Effector memory CD4-positive, alpha-beta T cell (primary cell): ENCODE data around the gene RNF25.

Experiments
- DNase-seq, 3 donors: peaks; one replicate each; pipeline ENCODE4 v3.0.0-alpha.2; 2020
- H3K27ac ChIP-seq: 2 replicates; pipeline ENCODE4 v1.7.0; 2013; ENCODE audit warnings: mild to moderate bottlenecking, low read length, moderate library complexity; ENCODE audit not compliant: insufficient read depth, poor library complexity, severe bottlenecking
- H3K27me3 ChIP-seq: replicated peaks from 2 replicates; pipeline ENCODE4 v1.7.0; 2013; ENCODE audit warnings: mild to moderate bottlenecking, low read length; ENCODE audit not compliant: insufficient read depth, control insufficient read depth, poor library complexity, severe bottlenecking
- H3K36me3 ChIP-seq: 2 replicates; pipeline ENCODE4 v1.7.0; 2013; ENCODE audit warnings: mild to moderate bottlenecking, low read length, moderate library complexity; ENCODE audit not compliant: control insufficient read depth, insufficient read depth
- H3K4me1 ChIP-seq: 2 replicates; pipeline ENCODE4 v1.7.0; 2013; ENCODE audit warnings: low read length, mild to moderate bottlenecking; ENCODE audit not compliant: control insufficient read depth, insufficient read depth, poor library complexity, severe bottlenecking
- H3K4me3 ChIP-seq: 2 replicates; pipeline ENCODE4 v1.7.0; 2013; ENCODE audit warnings: low read length, low read depth, mild to moderate bottlenecking; ENCODE audit not compliant: insufficient read depth, poor library complexity, severe bottlenecking
- H3K9me3 ChIP-seq: 2 replicates; pipeline ENCODE4 v1.7.0; 2013; ENCODE audit warnings: mild to moderate bottlenecking, low read length, moderate library complexity; ENCODE audit not compliant: control insufficient read depth
- total RNA-seq, 3 donors: gene quantifications; one replicate each; lab custom pipeline; 2026; lab: John Stamatoyannopoulos, UW

RNF25 gene
- total RNA-seq: 9.3 to 10.5 (median 9.4) reads per million in 3 donors

GRCh38 chr2:218671654-218672566, at the start of gene RNF25, which contains the start of gene STK36:
Gene RNF25, minus strand, starts transcription at chr2:218672002. Its CDS starts 32 bp downstream, at chr2:218671970.
Gene STK36, plus strand, starts transcription at chr2:218672086. Its CDS starts 744 bp downstream, at chr2:218672830.
- H3K36me3 ChIP-seq: peaks cover 20% of the 10 kb centered on the region
- peaks cover 7% of the 10 kb centered on the region for H3K4me1 ChIP-seq
- no peaks in the 10 kb centered on the region for H3K9me3 ChIP-seq
- no peaks in the 10 kb centered on the region for H3K27me3 ChIP-seq
- H3K4me3 ChIP-seq: peak within 1 kb of the TSS; percentile 89
- peak; percentile 68 to 73 (median 70) for DNase-seq
- peak within 1 kb of the TSS; percentile 77 for H3K27ac ChIP-seq

DNA sequence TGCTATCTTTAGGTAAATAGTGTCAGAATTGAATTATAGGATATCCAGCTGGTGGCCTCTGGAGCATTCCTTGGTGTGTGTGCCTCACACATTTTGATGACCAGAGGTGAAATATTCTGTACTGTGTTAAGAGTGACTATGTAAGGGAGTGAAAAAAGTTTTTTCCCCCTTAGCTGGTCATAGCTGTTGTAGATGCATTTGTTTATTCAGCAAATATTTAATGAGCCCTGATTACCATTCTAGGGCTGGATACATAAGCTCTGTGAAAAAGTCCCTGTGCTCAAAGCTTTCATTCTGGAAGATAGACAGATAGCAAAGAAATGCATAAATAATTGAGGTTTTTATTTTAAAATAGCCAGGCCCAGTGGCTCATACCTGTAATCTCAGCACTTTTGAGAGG, 49.7 kb upstream of the RNF25 start:
- no peaks in the 10 kb centered on the region for H3K9me3 ChIP-seq
- H3K27ac ChIP-seq: no peak overlapping the region
- no peak for DNase-seq
- H3K36me3 ChIP-seq: no peaks in the 10 kb centered on the region
- H3K4me1 ChIP-seq: no peaks in the 10 kb centered on the region
- H3K27me3 ChIP-seq: no peaks in the 10 kb centered on the region
- no peak overlapping the region for H3K4me3 ChIP-seq

- H3K27me3 ChIP-seq: no peaks in the 10 kb centered on the region
- no peaks in the 10 kb centered on the region for H3K36me3 ChIP-seq
- no peak overlapping the region for H3K27ac ChIP-seq
- H3K9me3 ChIP-seq: no peaks in the 10 kb centered on the region
- H3K4me3 ChIP-seq: no peak overlapping the region
- H3K4me1 ChIP-seq: no peaks in the 10 kb centered on the region
- no peak for DNase-seq
Observed at GRCh38 chr2:218720048-218721041, 48.5 kb upstream of the RNF25 start.

GRCh38 chr2:218719457-218719856, 47.7 kb upstream of the RNF25 start:
- Histone ChIP-seq H3K27me3 (no peaks in the 10 kb centered on the region), H3K4me1 (no peaks in the 10 kb centered on the region), H3K27ac (no peak overlapping the region), H3K36me3 (no peaks in the 10 kb centered on the region), H3K9me3 (no peaks in the 10 kb centered on the region), H3K4me3 (no peak overlapping the region)
- DNase-seq: no peak

DNA sequence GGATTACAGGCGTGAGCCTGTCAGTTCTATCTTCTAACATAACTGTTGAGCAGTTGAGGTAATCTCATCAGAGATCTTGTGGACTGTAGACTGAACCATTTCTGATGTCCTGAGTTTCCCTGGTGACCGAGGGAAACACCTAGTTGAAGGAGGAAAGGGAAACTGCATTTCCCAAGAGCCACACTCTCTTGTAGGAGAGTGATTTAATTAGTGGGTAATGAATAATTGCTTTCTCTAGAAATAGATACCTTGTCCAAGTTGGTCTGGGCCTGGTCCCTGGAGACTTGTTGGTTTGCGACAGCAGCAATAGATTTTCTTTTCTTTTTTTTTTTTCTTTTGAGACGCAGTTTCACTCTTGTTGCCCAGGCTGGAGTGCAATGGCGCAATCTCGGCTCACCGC, 46.3 kb upstream of the RNF25 start:
- no peaks in the 10 kb centered on the region for H3K27me3 ChIP-seq
- no peak overlapping the region for H3K4me3 ChIP-seq
- H3K4me1 ChIP-seq: no peaks in the 10 kb centered on the region
- DNase-seq: no peak
- H3K27ac ChIP-seq: no peak overlapping the region
- no peaks in the 10 kb centered on the region for H3K36me3 ChIP-seq
- no peaks in the 10 kb centered on the region for H3K9me3 ChIP-seq

DNA sequence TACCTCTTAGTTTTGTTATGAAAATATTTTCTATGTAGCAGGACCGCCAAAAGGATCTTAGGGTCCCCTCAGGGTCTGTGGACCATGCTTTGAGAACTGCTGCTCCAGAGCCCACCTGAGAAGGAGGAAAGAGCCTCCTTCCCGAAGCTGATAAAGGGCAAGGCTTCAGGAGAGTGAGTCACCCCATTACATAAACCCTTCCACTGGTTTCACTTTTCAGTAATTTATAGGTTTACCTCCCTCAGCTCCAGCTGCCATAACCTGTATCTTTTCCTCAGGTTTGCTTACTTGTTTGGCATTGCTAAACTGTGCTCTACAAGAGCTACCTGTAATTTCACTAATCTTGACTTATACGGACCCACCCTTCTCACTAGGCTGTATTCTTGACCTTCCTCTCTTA, 45.5 kb upstream of the RNF25 start:
- H3K27me3 ChIP-seq: no peaks in the 10 kb centered on the region
- H3K4me1 ChIP-seq: no peaks in the 10 kb centered on the region
- no peaks in the 10 kb centered on the region for H3K36me3 ChIP-seq
- H3K4me3 ChIP-seq: no peak overlapping the region
- no peaks in the 10 kb centered on the region for H3K9me3 ChIP-seq
- H3K27ac ChIP-seq: no peak overlapping the region
- DNase-seq: no peak

DNA sequence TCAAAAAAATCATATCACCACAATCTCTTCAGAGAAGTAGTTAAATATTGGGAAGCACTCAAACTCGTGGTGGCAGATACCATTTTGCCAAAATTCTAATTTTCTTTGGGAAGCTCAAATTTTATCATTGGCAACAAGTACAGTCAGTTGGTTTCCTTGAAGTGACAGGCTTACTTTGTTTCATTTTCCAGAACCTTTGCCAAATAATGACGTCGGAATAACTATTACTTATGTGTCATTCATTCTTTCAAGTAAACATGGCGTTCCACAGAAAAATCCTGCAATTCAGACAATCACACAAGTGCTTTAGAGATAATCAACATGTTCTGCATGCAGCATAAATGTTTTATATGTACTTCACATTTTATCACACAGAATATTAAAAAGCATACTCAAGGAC, 44.3 kb upstream of the RNF25 start:
- no peak overlapping the region for H3K27ac ChIP-seq

DNA sequence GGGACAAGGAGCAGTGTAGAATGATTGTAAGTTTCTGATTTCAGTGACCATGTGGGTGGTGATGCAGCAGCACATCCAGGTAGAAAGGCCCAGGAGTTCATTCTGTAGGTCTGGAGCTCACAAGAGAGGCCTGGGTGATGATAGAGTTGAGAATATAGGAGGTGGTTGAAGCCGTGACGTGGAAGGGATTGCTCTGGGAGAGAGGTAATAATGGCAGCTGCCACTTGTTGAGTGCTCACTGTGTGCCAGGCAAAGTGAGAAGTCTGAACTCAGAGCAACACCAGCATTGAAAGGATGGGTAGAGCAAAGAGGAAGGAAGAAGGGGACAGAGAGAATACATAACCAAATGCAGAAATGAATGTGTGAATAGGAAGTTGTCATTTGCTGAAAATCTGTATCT, 42.1 kb upstream of the RNF25 start:
- no peaks in the 10 kb centered on the region for H3K9me3 ChIP-seq
- H3K4me1 ChIP-seq: peaks cover 3% of the 10 kb centered on the region
- H3K4me3 ChIP-seq: no peak overlapping the region
- H3K27ac ChIP-seq: no peak overlapping the region
- DNase-seq: no peak
- H3K36me3 ChIP-seq: no peaks in the 10 kb centered on the region
- no peaks in the 10 kb centered on the region for H3K27me3 ChIP-seq

More for the DNA sequence above, 44.3 kb upstream of the RNF25 start:
- H3K4me1 ChIP-seq: no peaks in the 10 kb centered on the region
- no peaks in the 10 kb centered on the region for H3K9me3 ChIP-seq
- H3K27me3 ChIP-seq: no peaks in the 10 kb centered on the region
- H3K4me3 ChIP-seq: no peak overlapping the region
- no peaks in the 10 kb centered on the region for H3K36me3 ChIP-seq
- DNase-seq: no peak

DNA sequence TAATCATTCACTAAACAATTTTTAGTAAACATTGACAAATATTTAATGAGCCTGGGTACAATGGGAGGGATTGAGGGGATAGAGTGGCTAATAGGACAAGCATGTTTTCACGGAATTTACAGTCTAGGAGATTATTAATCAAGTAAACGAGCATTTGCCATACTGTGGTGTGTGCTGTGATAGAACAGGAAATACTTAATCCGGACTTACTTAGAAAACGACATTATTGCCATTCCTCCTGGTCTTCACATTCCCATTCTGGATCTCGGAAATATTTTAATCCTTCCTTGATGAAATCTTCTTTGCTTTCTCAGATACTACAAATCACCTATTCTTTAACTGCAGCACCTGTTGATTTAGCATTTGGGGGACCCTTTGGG, 39.7 kb upstream of the RNF25 start:
- no peaks in the 10 kb centered on the region for H3K27me3 ChIP-seq
- peaks cover 3% of the 10 kb centered on the region for H3K4me1 ChIP-seq
- H3K27ac ChIP-seq: peak overlapping the region; percentile 87
- H3K9me3 ChIP-seq: no peaks in the 10 kb centered on the region
- DNase-seq: no peak
- no peaks in the 10 kb centered on the region for H3K36me3 ChIP-seq
- peak overlapping the region; percentile 71 for H3K4me3 ChIP-seq
